Activated T-helper 17 cell treated with anti-CD3 and anti-CD28 coated beads, Interleukin-2, amount 50 U/mL, for 72 hours (primary cell): ENCODE data around the gene UGT1A8. TPM values are rescaled to one million over a fixed set of nuclear protein-coding genes. Genes with fewer than 3 reads are reported as not detected.

ENCODE experiments used
- ATAC-seq: fragments of 150-1000 bp; cut with Tn5 transposase; replicated peaks from 2 replicates; pipeline ENCODE4 v1.10.0; 2021; ENCODE audit warnings: mild to moderate bottlenecking, moderate library complexity
- H3K27ac Mint-ChIP-seq: one replicate; pipeline ENCODE4 v1.8.0; 2022; ENCODE audit warnings: mixed read lengths
- H3K27me3 Mint-ChIP-seq: one replicate; pipeline ENCODE4 v1.8.0; 2022; ENCODE audit warnings: mixed read lengths
- H3K36me3 Mint-ChIP-seq: one replicate; pipeline ENCODE4 v1.8.0; 2022; ENCODE audit warnings: low read depth, mild to moderate bottlenecking, mixed read lengths
- H3K4me1 Mint-ChIP-seq: one replicate; pipeline ENCODE4 v1.8.0; 2022; ENCODE audit warnings: mixed read lengths
- H3K4me3 Mint-ChIP-seq: one replicate; pipeline ENCODE4 v1.8.0; 2022; ENCODE audit warnings: mild to moderate bottlenecking, mixed read lengths
- H3K9me3 Mint-ChIP-seq: one replicate; pipeline ENCODE4 v1.8.0; 2022; ENCODE audit warnings: mixed read lengths
- total RNA-seq, 2 donors: library from RNA; stranded (reverse); gene quantifications; one replicate each; pipeline ENCODE4 v1.2.3, GENCODE V29; 2022

Gene UGT1A8
- total RNA-seq, 2 donors from 2014 or later = 0.42 TPM; not detected in 1

GRCh38 chr2:233819884-233820773 lies 202.7 kb downstream of the UGT1A8 start:
- Mint-ChIP-seq H3K4me3 (no peak overlapping the region), H3K9me3 (no peaks in the 10 kb centered on the region), H3K27ac (no peak overlapping the region), H3K4me1 (no peaks in the 10 kb centered on the region), H3K36me3 (no peaks in the 10 kb centered on the region), H3K27me3 (peaks cover 9% of the 10 kb centered on the region)
- ATAC-seq = no peak

GRCh38 chr2:233820774-233821105 lies 203.3 kb downstream of the UGT1A8 start:
- Mint-ChIP-seq H3K27ac (no peak overlapping the region), H3K4me1 (no peaks in the 10 kb centered on the region), H3K9me3 (no peaks in the 10 kb centered on the region), H3K36me3 (no peaks in the 10 kb centered on the region), H3K27me3 (peaks cover 13% of the 10 kb centered on the region), H3K4me3 (no peak overlapping the region)
- ATAC-seq = no peak

- peaks cover 14% of the 10 kb centered on the region for H3K27me3 Mint-ChIP-seq
- H3K27ac Mint-ChIP-seq = no peak overlapping the region
- H3K36me3 Mint-ChIP-seq = no peaks in the 10 kb centered on the region
- no peak for ATAC-seq
- no peaks in the 10 kb centered on the region for H3K9me3 Mint-ChIP-seq
- no peak overlapping the region for H3K4me3 Mint-ChIP-seq
- no peaks in the 10 kb centered on the region for H3K4me1 Mint-ChIP-seq
Observed at GRCh38 chr2:233821196-233821595, 203.8 kb downstream of the UGT1A8 start.

- no peaks in the 10 kb centered on the region for H3K36me3 Mint-ChIP-seq
- no peaks in the 10 kb centered on the region for H3K4me1 Mint-ChIP-seq
- H3K4me3 Mint-ChIP-seq = no peak overlapping the region
- H3K9me3 Mint-ChIP-seq = no peaks in the 10 kb centered on the region
- H3K27me3 Mint-ChIP-seq = peaks cover 16% of the 10 kb centered on the region
- H3K27ac Mint-ChIP-seq = no peak overlapping the region
- no peak for ATAC-seq
Observed at GRCh38 chr2:233821709-233822100, 204.3 kb downstream of the UGT1A8 start.

GRCh38 chr2:233822101-233822771 lies 204.8 kb downstream of the UGT1A8 start:
- H3K27me3 Mint-ChIP-seq = peaks cover 16% of the 10 kb centered on the region
- H3K9me3 Mint-ChIP-seq = no peaks in the 10 kb centered on the region
- H3K4me1 Mint-ChIP-seq = no peaks in the 10 kb centered on the region
- H3K4me3 Mint-ChIP-seq = no peak overlapping the region
- ATAC-seq = no peak
- H3K27ac Mint-ChIP-seq = no peak overlapping the region
- H3K36me3 Mint-ChIP-seq = no peaks in the 10 kb centered on the region

Other genes with a start within 250 kb of the UGT1A8 start
- 10 to 100 TPM; 11.3 to 13.5 TPM for gene USP40, start 50.9 kb upstream of the UGT1A8 start, total RNA-seq
- gene UGT1A10, start 18.8 kb downstream of the UGT1A8 start, total RNA-seq = under 1 TPM in 1 of 2 donors, not detected in 1; 0.16 TPM
- under 1 TPM in 1 of 2 donors, not detected in 1; 0.19 TPM for gene UGT1A9, start 54.3 kb downstream of the UGT1A8 start, total RNA-seq
- not detected for gene UGT1A7, start 64.3 kb downstream of the UGT1A8 start, total RNA-seq
- gene UGT1A6, start 75.3 kb downstream of the UGT1A8 start, total RNA-seq = not detected
- not detected for gene UGT1A5, start 95.3 kb downstream of the UGT1A8 start, total RNA-seq
- not detected for gene UGT1A4, start 101.1 kb downstream of the UGT1A8 start, total RNA-seq
- gene UGT1A3, start 111.4 kb downstream of the UGT1A8 start, total RNA-seq = not detected
- not detected for gene UGT1A1, start 142.6 kb downstream of the UGT1A8 start, total RNA-seq
- gene MROH2A, start 160.7 kb downstream of the UGT1A8 start, total RNA-seq = not detected
- gene HJURP, start 236.9 kb downstream of the UGT1A8 start, total RNA-seq = 100 to 1,000 TPM in 1 of 2 donors, 10 to 100 TPM in 1; 90.4 to 147 TPM